ENCODE measurements around the gene POLR3K. TPM values are rescaled to one million over a fixed set of nuclear protein-coding genes. Genes with fewer than 3 reads are reported as not detected.

Gene POLR3K
- total and polyA plus RNA-seq, 11 donors = 4.1 to 20.3 (median 11.5) TPM

GRCh38 chr16:92431-93339 is 39.3 kb upstream of the POLR3K start:
- 82 to 87% (median 84%) methylated on average over 13 to 15 of the region's 15 CpGs for WGBS, 4 donors
- Histone ChIP-seq H3K27me3 (no peaks in the 10 kb centered on the region), H3K4me3 (no peak overlapping the region), H3K9me3 (no peaks in the 10 kb centered on the region), H3K4me1 (peaks cover 3 to 31% (median 15%) of the 10 kb centered on the region in 12 donors), H3K36me3 (peaks cover 0 to 48% (median 27%) of the 10 kb centered on the region in 9 donors), H3K27ac (peak overlapping the region in 2 of 12 donors; percentile 58)
- intact Hi-C loops (cut with DNase I) = no loop called here
- TF ChIP-seq POLR2A (IDR thresholded peaks at IDR 0.05) = no peak
- TF ChIP-seq, protein P1, sequence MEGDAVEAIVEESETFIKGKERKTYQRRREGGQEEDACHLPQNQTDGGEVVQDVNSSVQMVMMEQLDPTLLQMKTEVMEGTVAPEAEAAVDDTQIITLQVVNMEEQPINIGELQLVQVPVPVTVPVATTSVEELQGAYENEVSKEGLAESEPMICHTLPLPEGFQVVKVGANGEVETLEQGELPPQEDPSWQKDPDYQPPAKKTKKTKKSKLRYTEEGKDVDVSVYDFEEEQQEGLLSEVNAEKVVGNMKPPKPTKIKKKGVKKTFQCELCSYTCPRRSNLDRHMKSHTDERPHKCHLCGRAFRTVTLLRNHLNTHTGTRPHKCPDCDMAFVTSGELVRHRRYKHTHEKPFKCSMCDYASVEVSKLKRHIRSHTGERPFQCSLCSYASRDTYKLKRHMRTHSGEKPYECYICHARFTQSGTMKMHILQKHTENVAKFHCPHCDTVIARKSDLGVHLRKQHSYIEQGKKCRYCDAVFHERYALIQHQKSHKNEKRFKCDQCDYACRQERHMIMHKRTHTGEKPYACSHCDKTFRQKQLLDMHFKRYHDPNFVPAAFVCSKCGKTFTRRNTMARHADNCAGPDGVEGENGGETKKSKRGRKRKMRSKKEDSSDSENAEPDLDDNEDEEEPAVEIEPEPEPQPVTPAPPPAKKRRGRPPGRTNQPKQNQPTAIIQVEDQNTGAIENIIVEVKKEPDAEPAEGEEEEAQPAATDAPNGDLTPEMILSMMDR (IDR thresholded peaks at IDR 0.05) = no peak
- ATAC-seq = no peak
- no peak for DNase-seq

DNA sequence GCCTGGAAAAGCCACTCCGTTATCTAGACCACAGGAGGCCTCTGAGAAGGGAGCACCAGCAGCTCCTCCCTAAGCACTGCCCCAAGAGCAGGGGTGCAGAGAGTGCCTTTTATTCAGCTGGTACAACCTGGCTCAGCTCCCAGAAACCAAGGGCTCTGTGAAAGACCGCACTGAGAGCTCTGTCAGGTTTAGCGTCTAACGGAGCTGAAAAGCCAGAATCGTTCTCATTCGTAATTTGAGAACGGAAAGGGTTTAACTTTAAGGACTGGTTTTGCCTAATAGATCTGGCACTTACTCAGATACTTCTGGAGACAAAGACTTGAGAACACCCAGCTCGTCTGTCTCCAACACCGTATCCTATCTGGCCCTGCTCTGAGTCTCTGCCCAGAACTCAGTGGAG is 38.1 kb upstream of the POLR3K start:
- H3K27ac ChIP-seq = peak overlapping the region in 8 of 12 donors; percentile 30 to 63 (median 50)
- DNase-seq (peak in 3 of 5 donors; percentile 70 to 83 (median 77)), ATAC-seq (peak; percentile 68 to 88 (median 83))
- no peaks in the 10 kb centered on the region for H3K9me3 ChIP-seq
- H3K27me3 ChIP-seq = no peaks in the 10 kb centered on the region
- peaks cover 0 to 58% (median 38%) of the 10 kb centered on the region in 9 donors for H3K36me3 ChIP-seq
- H3K4me1 ChIP-seq = peaks cover 0 to 19% (median 7%) of the 10 kb centered on the region in 12 donors
- 22 to 60% (median 53%) methylated on average over 9 of the region's 9 CpGs for WGBS, 4 donors
- intact Hi-C loops (cut with DNase I) = no loop called here
- no peak overlapping the region for H3K4me3 ChIP-seq
- no peak for TF ChIP-seq POLR2A (IDR thresholded peaks at IDR 0.05)

- WGBS, 4 donors = 91 to 94% (median 93%) methylated on average over 14 to 30 of the region's 30 CpGs
- H3K27ac ChIP-seq = peak overlapping the region in 1 of 12 donors; percentile 9
- no peaks in the 10 kb centered on the region for H3K9me3 ChIP-seq
- DNase-seq (peak in 1 of 5 donors; percentile 21), ATAC-seq (no peak)
- TF ChIP-seq, protein P1 (IDR thresholded peaks at IDR 0.05) = no peak
- TF ChIP-seq POLR2A (IDR thresholded peaks at IDR 0.05) = no peak
- H3K4me1 ChIP-seq = peaks cover 0 to 34% (median 21%) of the 10 kb centered on the region in 12 donors
- no peaks in the 10 kb centered on the region for H3K27me3 ChIP-seq
- H3K4me3 ChIP-seq = no peak overlapping the region
- intact Hi-C loops (cut with DNase I) = no loop called here
- H3K36me3 ChIP-seq = peaks cover 0 to 67% (median 51%) of the 10 kb centered on the region in 9 donors
Observed at GRCh38 chr16:89391-90302, 36.2 kb upstream of the POLR3K start.

DNA sequence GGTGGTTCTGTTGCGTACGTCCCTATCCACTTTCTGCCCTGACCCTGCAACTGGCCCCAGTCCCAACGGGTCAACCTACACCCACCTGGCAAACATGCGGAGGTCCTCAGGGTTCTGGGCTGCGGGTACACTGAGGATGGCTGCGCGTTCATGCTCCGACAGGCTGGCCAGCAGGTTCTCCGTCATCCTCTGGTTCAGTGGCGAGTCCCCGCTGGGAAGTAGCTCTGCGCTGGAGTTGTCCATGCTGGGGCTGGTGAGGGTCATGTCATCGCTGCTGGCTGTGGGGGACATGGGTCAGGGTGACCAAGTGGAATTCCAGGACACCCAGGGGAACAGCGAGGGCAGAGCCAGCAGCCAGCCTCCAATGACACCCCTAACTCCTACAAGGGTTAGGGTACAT is 35.2 kb upstream of the POLR3K start:
- H3K9me3 ChIP-seq = no peaks in the 10 kb centered on the region
- H3K4me1 ChIP-seq = peaks cover 7 to 44% (median 32%) of the 10 kb centered on the region in 12 donors
- H3K27me3 ChIP-seq = no peaks in the 10 kb centered on the region
- no peak for DNase-seq
- H3K27ac ChIP-seq = no peak overlapping the region
- 70 to 97% (median 96%) methylated on average over 2 to 14 of the region's 14 CpGs for WGBS, 4 donors
- H3K36me3 ChIP-seq = peaks cover 0 to 67% (median 51%) of the 10 kb centered on the region in 9 donors
- intact Hi-C loops (cut with DNase I) = no loop called here
- no peak overlapping the region for H3K4me3 ChIP-seq
- TF ChIP-seq, protein P1 (IDR thresholded peaks at IDR 0.05) = no peak
- TF ChIP-seq POLR2A (IDR thresholded peaks at IDR 0.05) = no peak
- no peak for ATAC-seq
